Measurements from ENCODE around the gene ARHGEF2.

- TF ChIP-seq CTCF (IDR thresholded peaks at IDR 0.05) (no peak), EP300 (IDR thresholded peaks at IDR 0.05) (no peak)
Observed at GRCh38 chr1:155898888-155899287, 79.5 kb downstream of the ARHGEF2 start.
